Transverse colon (tissue), 3 donors: ENCODE data around the gene TRPM3.

Experiments
- EP300 ChIP-seq: sonication (generic); formaldehyde crosslinking; IDR thresholded peaks from one replicate; pipeline ENCODE4 v1.6.1; 2017; ENCODE audit warnings: antibody characterized with exemption, low read depth
- POLR2A ChIP-seq: fragments of 450-650 bp; IDR thresholded peaks from one replicate; pipeline ENCODE4 v1.6.1; 2016; ENCODE audit warnings: antibody characterized with exemption, mild to moderate bottlenecking, moderate library complexity
- TF ChIP-seq, protein P1 (sequence below), 5 experiments: fragments of 200-600 bp in 3 of 5; fragments of 450-650 bp in 2 of 5; sonication (generic) in 3 of 5; IDR thresholded peaks; 1 replicate in 2 of 5; 2 replicates in 3 of 5; pipeline ENCODE4 v1.5.1; 2016 to 2017; ENCODE audit warnings: antibody characterized with exemption in 5 of 5, inconsistent platforms in 3 of 5, mild to moderate bottlenecking in 2 of 5, moderate library complexity in 1 of 5

DNA sequence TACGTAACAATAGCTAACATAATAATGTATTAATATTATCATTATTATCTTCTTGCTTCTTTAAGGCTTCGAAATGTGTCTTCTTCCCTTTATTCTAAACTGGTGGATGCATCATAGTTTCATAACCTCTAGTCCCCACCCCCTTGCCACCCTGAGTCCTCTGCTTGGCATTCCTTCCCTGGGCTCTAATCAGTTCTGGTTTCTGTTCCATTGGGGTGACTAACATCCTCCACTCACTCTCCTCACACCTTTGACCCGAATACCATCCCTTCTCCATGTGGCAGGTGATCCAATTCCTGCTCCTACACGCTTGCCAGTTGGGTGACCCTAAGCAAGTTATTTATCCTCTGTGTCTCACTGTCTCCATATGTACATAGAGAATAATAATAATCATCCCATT lies 286.1 kb downstream of the TRPM3 start:
- TF ChIP-seq, protein P1, sequence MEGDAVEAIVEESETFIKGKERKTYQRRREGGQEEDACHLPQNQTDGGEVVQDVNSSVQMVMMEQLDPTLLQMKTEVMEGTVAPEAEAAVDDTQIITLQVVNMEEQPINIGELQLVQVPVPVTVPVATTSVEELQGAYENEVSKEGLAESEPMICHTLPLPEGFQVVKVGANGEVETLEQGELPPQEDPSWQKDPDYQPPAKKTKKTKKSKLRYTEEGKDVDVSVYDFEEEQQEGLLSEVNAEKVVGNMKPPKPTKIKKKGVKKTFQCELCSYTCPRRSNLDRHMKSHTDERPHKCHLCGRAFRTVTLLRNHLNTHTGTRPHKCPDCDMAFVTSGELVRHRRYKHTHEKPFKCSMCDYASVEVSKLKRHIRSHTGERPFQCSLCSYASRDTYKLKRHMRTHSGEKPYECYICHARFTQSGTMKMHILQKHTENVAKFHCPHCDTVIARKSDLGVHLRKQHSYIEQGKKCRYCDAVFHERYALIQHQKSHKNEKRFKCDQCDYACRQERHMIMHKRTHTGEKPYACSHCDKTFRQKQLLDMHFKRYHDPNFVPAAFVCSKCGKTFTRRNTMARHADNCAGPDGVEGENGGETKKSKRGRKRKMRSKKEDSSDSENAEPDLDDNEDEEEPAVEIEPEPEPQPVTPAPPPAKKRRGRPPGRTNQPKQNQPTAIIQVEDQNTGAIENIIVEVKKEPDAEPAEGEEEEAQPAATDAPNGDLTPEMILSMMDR (IDR thresholded peaks at IDR 0.05) = no peak
- TF ChIP-seq POLR2A (no peak), EP300 (no peak)
